Erythroblast (primary cell): Measurements from ENCODE around the gene RABEP1.

Experiments used
- DNase-seq, 2 experiments: peaks; one replicate each; lab custom pipeline; 2025; lab: John Stamatoyannopoulos, UW
- GATA1 ChIP-seq: IDR thresholded peaks from 2 replicates; pipeline ENCODE4 v1.6.1; 2011; ENCODE audit warnings: low read depth, mild to moderate bottlenecking, control low read depth, low read length, moderate library complexity
- POLR2A ChIP-seq: IDR thresholded peaks from 2 replicates; pipeline ENCODE4 v1.6.1; 2011; ENCODE audit warnings: mild to moderate bottlenecking, low read length

RABEP1 gene

GRCh38 chr17:5362162-5362811 is 80.2 kb downstream of the RABEP1 start:
- no peak for TF ChIP-seq GATA1
- no peak for TF ChIP-seq POLR2A
- DNase-seq = no peak

GRCh38 chr17:5364156-5364555 is 82.1 kb downstream of the RABEP1 start:
- TF ChIP-seq GATA1 (no peak), POLR2A (no peak)
- DNase-seq = no peak

GRCh38 chr17:5364696-5365095 is 82.6 kb downstream of the RABEP1 start:
- no peak for DNase-seq
- TF ChIP-seq POLR2A (no peak), GATA1 (no peak)

DNA sequence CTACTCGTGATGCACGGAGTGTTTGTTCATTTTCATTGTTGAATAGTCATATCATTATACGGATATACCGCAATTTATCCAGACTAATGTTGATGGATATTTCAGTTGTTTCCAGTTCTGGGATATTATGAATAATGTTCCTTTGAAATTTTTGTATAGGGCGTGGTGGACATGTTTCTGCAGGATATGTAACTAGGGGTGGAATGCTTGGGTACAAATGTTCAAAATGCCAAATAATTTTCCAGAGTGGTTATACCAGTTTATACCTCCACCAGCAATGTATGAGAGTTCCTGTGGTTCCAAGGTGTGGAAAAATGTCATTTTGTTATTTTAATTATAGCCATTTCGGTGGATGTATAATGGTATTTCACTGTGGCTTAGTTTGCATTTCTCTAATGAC is 83.7 kb downstream of the RABEP1 start:
- TF ChIP-seq GATA1 (no peak), POLR2A (no peak)
- no peak for DNase-seq

- DNase-seq = no peak
- no peak for TF ChIP-seq POLR2A
- no peak for TF ChIP-seq GATA1
Measured at GRCh38 chr17:5370411-5370810, 88.3 kb downstream of the RABEP1 start.

DNA sequence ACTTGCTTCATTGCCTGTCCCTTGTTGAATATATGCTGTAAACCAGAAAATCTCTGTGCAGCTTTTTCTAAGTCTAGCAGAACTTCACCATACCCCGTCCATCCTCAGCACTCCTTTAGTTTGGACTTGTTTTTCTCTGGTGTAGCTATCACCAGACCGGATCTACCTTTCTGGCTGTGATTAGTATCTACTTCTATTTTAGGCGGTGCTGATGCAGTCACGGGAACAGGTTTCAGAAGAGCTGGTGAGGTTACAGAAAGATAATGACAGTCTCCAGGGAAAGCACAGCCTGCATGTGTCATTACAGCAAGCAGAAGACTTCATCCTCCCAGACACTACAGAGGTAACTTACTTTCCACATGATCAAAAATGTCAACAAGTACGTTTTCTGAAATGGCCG is 91.0 kb downstream of the RABEP1 start:
- DNase-seq = no peak
- TF ChIP-seq POLR2A (no peak), GATA1 (no peak)

- DNase-seq = no peak
- TF ChIP-seq POLR2A (peak; percentile 15), GATA1 (no peak)
Measured at GRCh38 chr17:5378566-5379207, 96.6 kb downstream of the RABEP1 start.

GRCh38 chr17:5379351-5380107 is 97.4 kb downstream of the RABEP1 start:
- DNase-seq = no peak
- no peak for TF ChIP-seq POLR2A
- no peak for TF ChIP-seq GATA1

- DNase-seq = no peak
- TF ChIP-seq GATA1 (no peak), POLR2A (no peak)
Measured at GRCh38 chr17:5380491-5381135, 98.5 kb downstream of the RABEP1 start.

GRCh38 chr17:5381542-5381941 is 99.5 kb downstream of the RABEP1 start:
- TF ChIP-seq GATA1 (no peak), POLR2A (no peak)

DNA sequence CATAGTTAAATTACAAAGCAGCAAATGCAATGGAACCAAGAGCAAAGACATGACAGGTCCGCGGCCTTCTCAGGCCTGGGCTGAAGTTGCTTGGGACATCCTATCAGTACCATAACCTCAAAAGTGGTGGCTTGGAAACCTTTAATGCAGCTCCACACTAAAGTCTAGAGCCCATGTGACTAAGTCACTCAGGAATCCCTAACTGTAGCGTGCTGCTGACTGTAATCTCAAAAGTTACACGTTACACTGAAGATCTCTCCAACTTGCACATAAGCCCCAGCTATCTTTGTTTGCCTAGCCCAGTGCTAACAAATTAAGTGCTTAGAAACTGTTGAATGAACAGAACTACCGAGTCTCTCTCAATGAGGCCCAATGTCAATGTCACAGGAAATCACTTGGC is 109.6 kb downstream of the RABEP1 start:
- TF ChIP-seq GATA1 (no peak), POLR2A (no peak)
- DNase-seq = no peak

More at GRCh38 chr17:5381542-5381941, 99.5 kb downstream of the RABEP1 start:
- DNase-seq = no peak

DNA sequence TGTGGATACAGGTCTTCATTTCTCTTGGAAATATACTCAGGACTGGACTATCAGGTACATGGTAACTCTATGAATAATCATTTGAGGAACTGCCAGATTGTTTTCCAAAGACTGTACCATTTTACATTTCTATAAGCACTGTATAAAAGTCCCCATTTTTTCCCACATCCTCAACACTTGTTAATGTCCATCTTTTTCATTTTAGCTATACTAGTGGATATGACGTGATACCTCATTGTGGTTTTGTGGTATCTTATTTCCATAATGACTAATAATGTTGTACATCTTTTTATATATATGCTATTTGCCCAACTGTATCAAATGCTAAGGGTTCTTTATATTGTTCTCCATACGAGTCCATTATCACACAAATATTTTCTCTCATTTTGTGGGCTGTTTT is 114.5 kb downstream of the RABEP1 start:
- TF ChIP-seq POLR2A (no peak), GATA1 (no peak)
- DNase-seq = no peak

DNA sequence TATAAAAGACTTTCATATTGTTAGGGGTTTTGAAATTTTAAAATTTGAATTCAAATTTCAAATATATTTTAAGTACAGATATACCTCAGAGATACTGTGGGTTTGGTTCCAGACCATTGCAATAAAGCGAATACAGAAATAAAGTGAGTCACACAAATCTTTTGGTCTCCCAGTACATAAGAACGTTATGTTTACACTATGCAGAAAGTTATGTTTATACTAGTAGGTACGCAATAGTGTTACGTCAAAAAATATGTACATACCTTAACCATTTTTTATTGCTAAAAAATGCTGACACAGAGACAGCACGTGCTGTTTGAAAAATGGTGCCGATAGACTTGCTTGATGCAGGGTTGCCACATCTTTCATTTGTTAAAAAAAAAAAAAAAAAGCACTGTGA is 117.7 kb downstream of the RABEP1 start:
- TF ChIP-seq POLR2A = no peak
- no peak for TF ChIP-seq GATA1

GRCh38 chr17:5405400-5405799 is 123.3 kb downstream of the RABEP1 start:
- TF ChIP-seq GATA1 (no peak), POLR2A (no peak)

More for the DNA sequence above, 117.7 kb downstream of the RABEP1 start:
- no peak for DNase-seq

More at GRCh38 chr17:5405400-5405799, 123.3 kb downstream of the RABEP1 start:
- DNase-seq = no peak
